ENCODE results near the gene FGGY.

DNA sequence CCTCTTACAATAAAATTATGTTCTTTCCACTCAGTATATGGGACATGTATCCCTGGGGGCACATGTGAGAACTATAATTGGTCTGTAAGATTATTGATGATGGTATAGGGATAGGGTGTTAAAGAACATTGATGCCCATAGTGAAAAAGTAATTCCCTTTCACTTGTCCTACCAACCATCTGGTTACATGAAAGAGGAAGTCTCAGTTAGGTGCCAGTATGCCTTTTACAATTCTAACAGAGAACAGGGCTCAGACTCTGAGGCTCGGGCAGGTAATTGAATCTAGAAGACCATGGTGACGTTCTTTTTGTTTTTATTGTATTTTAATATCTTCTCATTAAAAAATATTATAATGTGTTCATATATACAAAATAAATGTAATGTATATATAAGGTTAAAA, 113.6 kb downstream of the FGGY start:
- TF ChIP-seq, protein P1, sequence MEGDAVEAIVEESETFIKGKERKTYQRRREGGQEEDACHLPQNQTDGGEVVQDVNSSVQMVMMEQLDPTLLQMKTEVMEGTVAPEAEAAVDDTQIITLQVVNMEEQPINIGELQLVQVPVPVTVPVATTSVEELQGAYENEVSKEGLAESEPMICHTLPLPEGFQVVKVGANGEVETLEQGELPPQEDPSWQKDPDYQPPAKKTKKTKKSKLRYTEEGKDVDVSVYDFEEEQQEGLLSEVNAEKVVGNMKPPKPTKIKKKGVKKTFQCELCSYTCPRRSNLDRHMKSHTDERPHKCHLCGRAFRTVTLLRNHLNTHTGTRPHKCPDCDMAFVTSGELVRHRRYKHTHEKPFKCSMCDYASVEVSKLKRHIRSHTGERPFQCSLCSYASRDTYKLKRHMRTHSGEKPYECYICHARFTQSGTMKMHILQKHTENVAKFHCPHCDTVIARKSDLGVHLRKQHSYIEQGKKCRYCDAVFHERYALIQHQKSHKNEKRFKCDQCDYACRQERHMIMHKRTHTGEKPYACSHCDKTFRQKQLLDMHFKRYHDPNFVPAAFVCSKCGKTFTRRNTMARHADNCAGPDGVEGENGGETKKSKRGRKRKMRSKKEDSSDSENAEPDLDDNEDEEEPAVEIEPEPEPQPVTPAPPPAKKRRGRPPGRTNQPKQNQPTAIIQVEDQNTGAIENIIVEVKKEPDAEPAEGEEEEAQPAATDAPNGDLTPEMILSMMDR (IDR thresholded peaks at IDR 0.05): no peak
- no peak for TF ChIP-seq POLR2A (IDR thresholded peaks at IDR 0.05)
